HEK293 (cell line): ENCODE results near the gene SIK3.

Experiments used
- ELK4 ChIP-seq: IDR thresholded peaks from 2 replicates; pipeline ENCODE4 v1.6.1; 2011; ENCODE audit warnings: mild to moderate bottlenecking, low read depth, low read length, borderline replicate concordance
- HOXD13 ChIP-seq: sonication (generic); formaldehyde crosslinking; IDR thresholded peaks from 2 replicates; pipeline ENCODE4 v1.8.0; 2022; ENCODE audit warnings: missing genetic modification reagents, borderline replicate concordance
- IKZF3 ChIP-seq: fragments of 450-650 bp; IDR thresholded peaks from 2 replicates; pipeline ENCODE4 v1.5.0; 2018; ENCODE audit warnings: missing biosample characterization, mild to moderate bottlenecking, missing genetic modification characterization, moderate library complexity
- KLF1 ChIP-seq: fragments of 450-650 bp; formaldehyde crosslinking; IDR thresholded peaks from 2 replicates; pipeline ENCODE4 v1.5.1; 2016; ENCODE audit warnings: missing biosample characterization, missing genetic modification characterization
- PATZ1 ChIP-seq: fragments of 450-650 bp; formaldehyde crosslinking; IDR thresholded peaks from 2 replicates; pipeline ENCODE4 v1.5.1; 2016; ENCODE audit warnings: missing biosample characterization, missing genetic modification characterization
- PBX3 ChIP-seq: sonication (generic); formaldehyde crosslinking; IDR thresholded peaks from 2 replicates; pipeline ENCODE4 v1.8.1; 2022; ENCODE audit warnings: mild to moderate bottlenecking, moderate library complexity, missing genetic modification reagents
- PRDM2 ChIP-seq: fragments of 450-650 bp; formaldehyde crosslinking; IDR thresholded peaks from 2 replicates; pipeline ENCODE4 v1.5.1; 2016; ENCODE audit warnings: missing biosample characterization, missing genetic modification characterization, borderline replicate concordance
- PRDM4 ChIP-seq: fragments of 450-650 bp; formaldehyde crosslinking; IDR thresholded peaks from 2 replicates; pipeline ENCODE4 v1.5.1; 2017; ENCODE audit warnings: missing biosample characterization, missing genetic modification characterization
- SCRT2 ChIP-seq: fragments of 450-650 bp; formaldehyde crosslinking; IDR thresholded peaks from 2 replicates; pipeline ENCODE4 v1.5.1; 2016; ENCODE audit warnings: missing biosample characterization, missing genetic modification characterization
- ZFHX2 ChIP-seq: fragments of 450-650 bp; formaldehyde crosslinking; conservative IDR thresholded peaks from 2 replicates; pipeline ENCODE4 v1.5.1; 2016; ENCODE audit warnings: missing biosample characterization, missing genetic modification characterization
- ZNF140 ChIP-seq: fragments of 450-650 bp; formaldehyde crosslinking; IDR thresholded peaks from 2 replicates; pipeline ENCODE4 v1.5.1; 2016; ENCODE audit warnings: missing biosample characterization, missing genetic modification characterization
- ZNF274 ChIP-seq, 2 experiments: fragments of 200-500 bp in 1 of 2; fragments of 450-650 bp in 1 of 2; sonication (Bioruptor generic) in 1 of 2; formaldehyde crosslinking in 1 of 2; IDR thresholded peaks; 2 replicates each; pipeline versions ENCODE4 v1.5.1 to v1.6.1; 2014 to 2016; ENCODE audit warnings: borderline replicate concordance in 1 of 2, inconsistent platforms in 1 of 2, low read length in 1 of 2, missing biosample characterization in 1 of 2, missing genetic modification characterization in 1 of 2
- ZNF324 ChIP-seq: fragments of 450-650 bp; formaldehyde crosslinking; IDR thresholded peaks from 2 replicates; pipeline ENCODE4 v1.5.1; 2016; ENCODE audit warnings: missing biosample characterization, missing genetic modification characterization
- ZNF350 ChIP-seq: fragments of 450-650 bp; formaldehyde crosslinking; IDR thresholded peaks from 2 replicates; pipeline ENCODE4 v1.5.0; 2017; ENCODE audit warnings: missing biosample characterization, mild to moderate bottlenecking, missing genetic modification characterization
- ZNF362 ChIP-seq: fragments of 450-650 bp; formaldehyde crosslinking; IDR thresholded peaks from 2 replicates; pipeline ENCODE4 v1.5.1; 2016; ENCODE audit warnings: missing biosample characterization, missing genetic modification characterization
- ZNF404 ChIP-seq: fragments of 450-650 bp; formaldehyde crosslinking; IDR thresholded peaks from 2 replicates; pipeline ENCODE4 v1.5.1; 2017; ENCODE audit warnings: missing biosample characterization, missing genetic modification characterization
- ZNF558 ChIP-seq: fragments of 450-650 bp; formaldehyde crosslinking; IDR thresholded peaks from 2 replicates; pipeline ENCODE4 v1.5.1; 2016; ENCODE audit warnings: missing biosample characterization, missing genetic modification characterization
- ZNF585B ChIP-seq: fragments of 450-650 bp; formaldehyde crosslinking; IDR thresholded peaks from 2 replicates; pipeline ENCODE4 v1.5.1; 2016; ENCODE audit warnings: missing biosample characterization, missing genetic modification characterization
- ZNF600 ChIP-seq: fragments of 450-650 bp; formaldehyde crosslinking; IDR thresholded peaks from 2 replicates; pipeline ENCODE4 v1.5.1; 2016; ENCODE audit warnings: missing biosample characterization, missing genetic modification characterization
- ZNF626 ChIP-seq: fragments of 450-650 bp; sonication (Bioruptor Pico); formaldehyde crosslinking; IDR thresholded peaks from 2 replicates; pipeline ENCODE4 v1.5.1; 2018; ENCODE audit warnings: missing biosample characterization, missing genetic modification characterization, inconsistent platforms
- ZNF664 ChIP-seq: fragments of 450-650 bp; formaldehyde crosslinking; IDR thresholded peaks from 2 replicates; pipeline ENCODE4 v1.5.1; 2016; ENCODE audit warnings: missing biosample characterization, missing genetic modification characterization
- ZNF670 ChIP-seq: fragments of 450-650 bp; formaldehyde crosslinking; IDR thresholded peaks from 2 replicates; pipeline ENCODE4 v1.5.1; 2016; ENCODE audit warnings: missing biosample characterization, missing genetic modification characterization, low read depth
- ZNF707 ChIP-seq: fragments of 450-650 bp; formaldehyde crosslinking; IDR thresholded peaks from 2 replicates; pipeline ENCODE4 v1.5.1; 2016; ENCODE audit warnings: missing biosample characterization, missing genetic modification characterization
- ZNF747 ChIP-seq: fragments of 450-650 bp; formaldehyde crosslinking; IDR thresholded peaks from 2 replicates; pipeline ENCODE4 v1.5.1; 2016; ENCODE audit warnings: missing biosample characterization, missing genetic modification characterization
- ZNF768 ChIP-seq: fragments of 450-650 bp; formaldehyde crosslinking; IDR thresholded peaks from 2 replicates; pipeline ENCODE4 v1.5.1; 2018; ENCODE audit warnings: missing biosample characterization, mild to moderate bottlenecking, missing genetic modification characterization
- ZNF785 ChIP-seq: fragments of 450-650 bp; formaldehyde crosslinking; IDR thresholded peaks from 2 replicates; pipeline ENCODE4 v1.5.1; 2016; ENCODE audit warnings: missing biosample characterization, missing genetic modification characterization

The SIK3 gene

GRCh38 chr11:116853461-116854073 is 244.7 kb downstream of the SIK3 start (continued):
- TF ChIP-seq SCRT2 (tag by site-specific recombination) (no peak), IKZF3 (tag by site-specific recombination) (peak; percentile 91), ZNF362 (no peak), ZNF768 (tag by site-specific recombination) (no peak), ZNF324 (tag by site-specific recombination) (peak; percentile 72; the same call in 1 of the 2 replicates), ZNF558 (tag by site-specific recombination) (no peak), ZNF140 (tag by site-specific recombination) (no peak), ZNF670 (tag by site-specific recombination) (no peak), ZNF747 (tag by site-specific recombination) (no peak), ZNF664 (no peak), PATZ1 (tag by site-specific recombination) (no peak), ZNF350 (tag by site-specific recombination) (no peak), HOXD13 (CRISPR knock-in tag) (no peak), ZNF600 (tag by site-specific recombination) (peak; percentile 45; the same call in 1 of the 2 replicates), PRDM4 (tag by site-specific recombination) (peak; percentile 93), ZNF785 (tag by site-specific recombination) (no peak), PRDM2 (tag by site-specific recombination) (no peak), ZNF707 (tag by site-specific recombination) (no peak), ELK4 (no peak), KLF1 (tag by site-specific recombination) (0 out of 2 replicates have a peak, but pooled peaks have one; percentile 41), ZNF404 (tag by site-specific recombination) (no peak), ZNF585B (tag by site-specific recombination) (no peak), ZNF274 (IDR thresholded peaks at IDR 0.05; ENCODE audit: low read length) (no peak), ZNF274 (tag by site-specific recombination; IDR thresholded peaks at IDR 0.05; ENCODE audit: borderline replicate concordance) (no peak), ZNF626 (tag by site-specific recombination) (no peak), ZFHX2 (no peak), PBX3 (no peak)
